AG04450 (cell line): ENCODE data around the gene PXDN. TPM values are rescaled to one million over a fixed set of nuclear protein-coding genes. Genes with fewer than 3 reads are reported as not detected.

ENCODE experiments used
- CTCF ChIA-PET: fragments of 300-600, 350-600 bp; formaldehyde crosslinking; extraction: SDS; loops from one replicate; lab custom pipeline; 2022; ENCODE audit warnings: antibody characterized with exemption, inconsistent platforms; lab: Charles Lee
- POLR2A ChIA-PET: fragments of 350-600 bp; formaldehyde crosslinking; extraction: SDS; loops from one replicate; lab custom pipeline; 2021; ENCODE audit warnings: antibody characterized with exemption, inconsistent platforms; lab: Yijun Ruan, JAX
- DNase-seq: peaks from one replicate; pipeline ENCODE4 v3.0.0-alpha.2; 2011; ENCODE audit warnings: low read depth, low spot score
- H3K27ac ChIP-seq: one replicate; pipeline ENCODE4 v1.5.1; 2012; ENCODE audit warnings: low read depth, low read length, control low read depth
- H3K27me3 ChIP-seq: one replicate; pipeline ENCODE4 v1.6.0; 2012; ENCODE audit warnings: low read length; ENCODE audit not compliant: control insufficient read depth, insufficient read depth
- H3K4me3 ChIP-seq: 2 replicates; pipeline ENCODE4 v1.5.1; 2011; ENCODE audit warnings: mild to moderate bottlenecking, low read depth, low read length, control low read depth
- H3K9me3 ChIP-seq: 2 replicates; pipeline ENCODE4 v1.5.1; 2012; ENCODE audit warnings: low read length; ENCODE audit not compliant: control insufficient read depth, insufficient read depth
- polyA plus RNA-seq: library from polyadenylated mRNA; depleted of rRNA; stranded (reverse); fragments of >200 nt; gene quantifications from 2 replicates; pipeline ENCODE4 v1.2.3, GENCODE V29; 2011
- TF ChIP-seq, protein P1 (sequence below): IDR thresholded peaks from 2 replicates; pipeline ENCODE4 v1.5.1; 2011; ENCODE audit warnings: low read depth, low read length, control low read depth, inconsistent platforms

The PXDN gene
- polyA plus RNA-seq, 1 experiment = 271 TPM

DNA sequence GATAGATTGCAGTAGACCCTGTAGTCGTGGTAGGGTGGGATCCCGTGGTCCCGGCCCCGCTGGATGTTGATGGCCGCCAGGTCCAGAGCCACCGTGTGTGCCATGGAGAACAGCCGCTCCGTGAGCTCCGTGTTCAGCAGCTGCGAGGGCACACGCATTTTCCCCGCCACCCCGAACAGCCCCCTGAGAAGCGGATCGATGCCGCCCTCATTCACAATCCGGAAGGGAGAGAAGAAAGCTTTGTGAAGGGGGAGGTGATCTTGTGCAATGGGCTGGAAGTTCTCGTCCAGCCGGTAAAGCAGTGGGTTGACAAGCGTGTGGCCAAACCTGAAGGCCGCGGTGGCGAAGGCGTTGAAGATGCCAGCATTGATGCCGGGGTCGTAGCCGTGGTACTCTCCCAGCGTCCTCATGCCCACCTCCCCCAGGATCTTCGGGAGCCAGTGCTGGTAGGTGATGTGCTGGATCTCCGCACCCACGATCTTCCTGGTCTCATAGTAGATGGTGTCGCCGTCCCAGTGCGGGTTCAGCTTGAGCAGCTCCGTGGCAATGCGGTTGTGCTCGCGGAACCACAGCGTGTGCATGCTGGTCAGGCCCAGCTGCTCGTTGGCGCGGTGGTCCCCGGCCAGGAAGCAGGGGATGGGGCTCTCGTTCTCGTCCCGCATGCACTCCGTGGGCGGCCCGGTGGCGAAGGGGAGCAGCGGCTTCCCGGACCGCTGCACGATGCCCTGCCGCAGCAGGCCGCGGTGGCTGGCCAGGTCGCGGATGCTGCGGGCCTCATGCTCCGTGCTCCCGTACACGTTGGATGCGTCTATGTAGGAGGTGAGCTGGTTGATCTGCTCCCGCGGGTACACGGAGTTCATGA is 95.8 kb downstream of the PXDN start:
- DNase-seq = no peak
- CTCF ChIA-PET = interaction anchor here (0.6 to 1.9 kb wide), 3 partner anchors 98 to 169 kb away, joined by 3 to 6 read pairs (median 3); no protein-coding TSS in a partner anchor
- Histone ChIP-seq H3K4me3 (no peak overlapping the region), H3K27ac (no peak overlapping the region), H3K9me3 (peaks cover 8% of the 10 kb centered on the region; the same call in 1 of the 2 replicates), H3K27me3 (no peaks in the 10 kb centered on the region)
- POLR2A ChIA-PET = no interaction called here
- TF ChIP-seq, protein P1, sequence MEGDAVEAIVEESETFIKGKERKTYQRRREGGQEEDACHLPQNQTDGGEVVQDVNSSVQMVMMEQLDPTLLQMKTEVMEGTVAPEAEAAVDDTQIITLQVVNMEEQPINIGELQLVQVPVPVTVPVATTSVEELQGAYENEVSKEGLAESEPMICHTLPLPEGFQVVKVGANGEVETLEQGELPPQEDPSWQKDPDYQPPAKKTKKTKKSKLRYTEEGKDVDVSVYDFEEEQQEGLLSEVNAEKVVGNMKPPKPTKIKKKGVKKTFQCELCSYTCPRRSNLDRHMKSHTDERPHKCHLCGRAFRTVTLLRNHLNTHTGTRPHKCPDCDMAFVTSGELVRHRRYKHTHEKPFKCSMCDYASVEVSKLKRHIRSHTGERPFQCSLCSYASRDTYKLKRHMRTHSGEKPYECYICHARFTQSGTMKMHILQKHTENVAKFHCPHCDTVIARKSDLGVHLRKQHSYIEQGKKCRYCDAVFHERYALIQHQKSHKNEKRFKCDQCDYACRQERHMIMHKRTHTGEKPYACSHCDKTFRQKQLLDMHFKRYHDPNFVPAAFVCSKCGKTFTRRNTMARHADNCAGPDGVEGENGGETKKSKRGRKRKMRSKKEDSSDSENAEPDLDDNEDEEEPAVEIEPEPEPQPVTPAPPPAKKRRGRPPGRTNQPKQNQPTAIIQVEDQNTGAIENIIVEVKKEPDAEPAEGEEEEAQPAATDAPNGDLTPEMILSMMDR = no peak

DNA sequence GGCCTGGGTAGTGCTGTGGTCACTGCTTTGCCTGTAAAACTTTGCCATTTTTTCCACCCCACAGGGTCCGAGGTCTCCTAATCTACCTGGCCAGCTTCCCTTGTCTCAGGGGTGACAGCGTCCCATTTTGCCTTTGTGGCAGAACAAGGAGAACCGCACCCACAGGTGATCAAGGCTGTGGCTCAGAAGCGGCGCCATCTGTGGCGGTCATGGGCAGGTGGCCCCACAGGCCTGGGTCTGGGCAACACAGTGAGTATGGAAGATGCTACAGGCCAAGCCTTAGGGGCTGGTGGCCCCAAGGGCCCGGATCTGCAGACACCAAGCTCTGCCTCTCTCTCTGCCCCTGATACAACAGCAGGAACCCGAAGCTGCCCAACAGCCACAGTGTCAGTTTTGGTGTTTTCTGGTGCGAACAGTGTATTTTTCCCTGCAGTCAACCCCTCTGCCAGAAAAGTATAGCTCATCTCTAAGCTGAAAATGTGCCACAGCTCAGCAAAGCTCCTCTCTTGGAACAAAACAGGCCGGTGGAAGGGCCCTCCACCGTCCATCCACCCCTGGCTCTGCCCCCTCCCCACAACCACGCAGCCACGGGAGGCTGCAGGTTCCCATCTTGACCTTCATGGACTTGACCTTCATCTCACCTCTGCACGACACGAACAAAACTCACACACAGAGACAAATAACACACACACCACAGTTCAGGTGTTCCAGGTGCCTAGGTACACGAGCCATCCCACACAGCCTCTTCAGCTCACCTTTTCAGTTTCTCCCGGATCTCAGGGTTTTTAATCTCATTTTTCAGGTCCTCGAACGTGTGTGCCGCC is 96.7 kb downstream of the PXDN start:
- Histone ChIP-seq H3K27me3 (no peaks in the 10 kb centered on the region), H3K4me3 (no peak overlapping the region), H3K27ac (no peak overlapping the region), H3K9me3 (peaks cover 8% of the 10 kb centered on the region; the same call in 1 of the 2 replicates)
- TF ChIP-seq, protein P1 = no peak
- POLR2A ChIA-PET = interaction anchor here (1.0 kb wide), 1 partner anchor 83 kb away, joined by 7 read pairs; no protein-coding TSS in a partner anchor
- DNase-seq = no peak
- CTCF ChIA-PET = interaction anchor here (0.5 to 1.9 kb wide), 3 partner anchors 89 to 170 kb away, joined by 3 to 6 read pairs (median 3); no protein-coding TSS in a partner anchor

DNA sequence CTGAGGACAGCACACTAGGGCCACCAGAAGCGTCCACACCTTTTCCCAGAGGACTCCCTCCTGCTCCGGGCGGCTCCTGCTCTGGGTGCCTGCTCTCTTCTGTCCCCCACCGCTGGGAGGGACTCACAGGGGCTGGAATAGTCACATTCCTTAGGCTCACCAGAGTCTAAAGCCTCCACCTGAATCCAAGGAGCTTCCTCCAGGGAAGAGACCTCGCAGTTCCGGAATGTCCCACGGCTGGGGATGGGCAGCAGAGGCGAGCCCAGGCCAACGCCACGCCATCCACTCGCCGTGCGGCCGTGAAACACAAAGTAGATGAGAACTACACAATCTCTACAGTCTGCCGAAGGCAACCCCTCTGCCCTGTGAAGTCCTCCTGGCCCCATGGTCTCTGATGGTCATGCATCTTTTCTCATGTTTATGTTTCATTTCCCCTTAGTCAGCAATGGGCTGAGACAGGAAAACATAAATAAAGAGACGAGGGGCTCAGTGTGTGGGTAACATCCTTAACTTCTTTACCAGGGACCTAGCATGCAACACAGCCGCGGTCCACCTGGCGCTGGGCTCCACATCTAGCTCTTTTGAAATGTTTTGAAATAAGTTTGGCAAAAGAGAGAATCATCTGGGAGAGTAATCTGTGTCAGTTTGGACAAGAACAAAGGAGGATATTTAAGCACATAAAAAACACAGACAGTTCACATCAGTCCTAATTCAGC is 98.4 kb downstream of the PXDN start:
- ChIA-PET POLR2A (no interaction called here), CTCF (interaction anchor here (0.8 to 2.1 kb wide), 2 partner anchors 95 to 171 kb away, joined by 3 to 5 read pairs; no protein-coding TSS in a partner anchor)
- TF ChIP-seq, protein P1 = no peak
- peaks cover 8% of the 10 kb centered on the region; the same call in 1 of the 2 replicates for H3K9me3 ChIP-seq
- DNase-seq = no peak
- no peaks in the 10 kb centered on the region for H3K27me3 ChIP-seq
- no peak overlapping the region for H3K4me3 ChIP-seq
- peak overlapping the region; percentile 34 for H3K27ac ChIP-seq

DNA sequence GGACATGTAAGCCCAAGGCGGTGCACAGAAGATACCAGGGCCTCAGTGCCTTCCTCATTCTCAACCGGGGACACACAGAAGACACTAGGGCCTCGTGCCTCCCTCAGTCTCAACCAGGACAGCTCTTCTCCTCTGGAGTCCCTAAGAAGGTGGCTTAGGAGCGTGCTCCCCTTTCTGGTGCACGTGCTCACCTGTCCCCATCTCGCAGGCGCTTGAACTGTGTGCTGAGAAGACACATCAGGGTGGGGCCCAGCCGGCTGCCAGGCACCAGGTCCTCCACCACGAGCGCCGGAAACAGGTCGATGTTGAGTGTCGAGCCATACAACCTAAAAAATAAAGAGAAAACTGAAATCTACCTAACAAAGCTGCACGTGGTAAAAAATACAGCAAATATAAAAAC is 99.9 kb downstream of the PXDN start:
- POLR2A ChIA-PET = interaction anchor here (0.6 kb wide), 1 partner anchor 11 kb away, joined by 3 read pairs; no protein-coding TSS in a partner anchor
- Histone ChIP-seq H3K4me3 (no peak overlapping the region), H3K9me3 (peaks cover 7% of the 10 kb centered on the region; the same call in 1 of the 2 replicates), H3K27me3 (no peaks in the 10 kb centered on the region), H3K27ac (no peak overlapping the region)
- TF ChIP-seq, protein P1 = no peak
- no peak for DNase-seq
- CTCF ChIA-PET = interaction anchor here (1.1 to 2.1 kb wide), 3 partner anchors 94 to 174 kb away, joined by 3 to 6 read pairs (median 5); no protein-coding TSS in a partner anchor
